NCI-H526 (cell line): ENCODE measurements around the gene VWA8.
"Not testable (repeated sequence)": the region's sequence is repeated elsewhere in the genome, so short reads cannot be mapped to it uniquely, and the experiment has no call there.

ENCODE experiments used
- DNase-seq, 2 experiments: peaks; one replicate each; lab custom pipeline; 2025; lab: John Stamatoyannopoulos, UW

The VWA8 gene

GRCh38 chr13:41682766-41683165 is 278.1 kb downstream of the VWA8 start:
- no peak for DNase-seq

GRCh38 chr13:41682001-41682400 is 278.9 kb downstream of the VWA8 start:
- no peak for DNase-seq

- DNase-seq = no peak
Observed at GRCh38 chr13:41681587-41681986, 279.3 kb downstream of the VWA8 start.

DNA sequence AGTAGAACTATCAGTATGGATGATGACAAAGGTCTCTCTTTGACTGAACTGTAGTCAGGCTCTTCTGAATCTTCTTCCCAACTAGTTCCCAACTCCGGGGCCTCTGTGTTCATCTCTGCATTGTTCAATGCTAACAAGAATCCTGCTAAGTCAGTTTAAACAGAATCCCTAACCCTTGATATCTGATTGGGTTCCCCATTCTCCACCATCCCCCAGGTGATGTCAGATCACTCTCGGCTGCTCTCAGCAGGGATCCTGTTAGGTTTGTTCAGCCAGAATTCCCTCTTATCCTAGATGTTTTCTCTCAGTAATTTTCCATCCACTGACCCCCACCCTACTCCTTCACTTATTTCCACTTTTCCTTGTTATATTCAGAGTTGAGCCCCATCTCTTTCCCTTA is 280.0 kb downstream of the VWA8 start:
- no peak for DNase-seq

GRCh38 chr13:41678848-41679247 is 282.1 kb downstream of the VWA8 start:
- no peak for DNase-seq

DNA sequence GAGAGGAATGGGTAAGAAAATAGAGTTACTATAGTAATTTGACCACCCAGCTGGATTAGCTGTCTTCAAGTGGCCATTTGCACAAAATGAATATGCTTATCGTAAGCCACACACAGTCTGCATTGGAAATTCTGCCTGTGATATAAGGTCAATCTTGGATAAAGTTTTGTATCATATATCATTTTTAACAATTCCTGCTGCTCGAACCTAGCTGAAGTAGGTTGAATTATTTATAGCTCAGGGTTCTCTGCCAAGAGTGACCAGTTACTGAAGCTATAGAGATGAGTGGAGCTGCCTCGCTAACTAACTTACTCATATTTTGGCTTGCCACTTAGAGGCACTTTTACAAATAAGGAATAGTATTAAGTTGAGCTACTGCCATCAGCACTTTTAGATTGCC is 282.7 kb downstream of the VWA8 start:
- no peak for DNase-seq

GRCh38 chr13:41675306-41675705 is 285.6 kb downstream of the VWA8 start:
- DNase-seq = no peak

DNA sequence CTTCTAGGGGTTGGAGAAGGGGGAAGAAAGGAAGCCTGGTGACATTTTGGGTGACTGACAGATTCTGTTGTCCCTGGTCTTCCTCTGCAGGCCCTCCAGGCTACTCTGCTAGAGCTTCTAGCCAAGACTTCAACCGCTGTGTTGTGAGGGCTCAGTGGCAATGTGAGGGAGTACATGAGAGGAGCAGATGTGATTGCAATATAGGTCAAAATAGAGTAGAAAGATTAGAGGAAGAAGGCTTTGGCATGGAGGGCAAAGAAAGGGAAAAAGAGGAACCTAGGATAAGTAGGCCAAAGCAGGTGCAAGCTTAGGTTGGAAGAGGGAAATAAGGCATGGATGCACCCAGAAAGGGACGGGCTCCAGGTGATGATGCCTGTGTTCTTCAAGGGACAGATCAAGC is 286.7 kb downstream of the VWA8 start:
- no peak for DNase-seq

DNA sequence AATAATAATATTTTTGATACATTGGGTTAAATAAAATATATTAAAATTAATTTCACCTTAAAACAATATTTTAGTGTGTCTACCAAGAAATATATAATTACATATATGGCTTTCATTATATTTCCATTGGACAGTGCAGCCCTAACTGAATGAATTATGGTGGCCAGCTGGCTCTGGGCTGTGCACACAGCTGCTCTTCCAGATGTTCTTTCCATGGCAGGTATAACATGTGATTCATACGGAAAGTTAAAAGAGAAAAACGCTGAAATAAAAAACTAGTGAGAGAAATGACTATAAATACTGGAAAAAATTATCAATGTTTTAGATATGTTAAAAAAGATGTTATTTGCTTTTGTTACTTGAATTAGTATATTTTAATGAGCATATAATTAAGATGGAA is 287.3 kb downstream of the VWA8 start:
- no peak for DNase-seq

- no peak for DNase-seq
Observed at GRCh38 chr13:41670873-41671443, 290.0 kb downstream of the VWA8 start.

GRCh38 chr13:41668130-41668757 is 292.7 kb downstream of the VWA8 start:
- peak; percentile 93 to 95 for DNase-seq

DNA sequence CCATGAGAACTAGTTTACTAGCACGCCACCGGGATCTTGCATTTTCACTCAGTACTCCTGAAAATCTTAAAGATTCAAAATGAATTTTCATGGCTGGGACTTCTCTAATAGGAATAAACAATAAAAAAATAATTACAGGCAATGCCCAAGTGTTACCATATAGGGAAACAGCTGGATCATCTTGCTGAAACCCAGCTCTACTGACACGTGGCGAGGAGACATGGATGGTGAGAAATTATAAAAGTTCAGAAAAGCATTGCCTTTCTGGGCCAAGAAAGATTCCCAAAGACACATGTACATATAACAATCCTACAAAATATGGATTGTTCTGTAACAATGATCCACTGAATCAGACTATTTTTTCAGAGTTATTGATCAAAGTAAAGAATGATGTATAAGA is 294.3 kb downstream of the VWA8 start:
- no peak for DNase-seq

DNA sequence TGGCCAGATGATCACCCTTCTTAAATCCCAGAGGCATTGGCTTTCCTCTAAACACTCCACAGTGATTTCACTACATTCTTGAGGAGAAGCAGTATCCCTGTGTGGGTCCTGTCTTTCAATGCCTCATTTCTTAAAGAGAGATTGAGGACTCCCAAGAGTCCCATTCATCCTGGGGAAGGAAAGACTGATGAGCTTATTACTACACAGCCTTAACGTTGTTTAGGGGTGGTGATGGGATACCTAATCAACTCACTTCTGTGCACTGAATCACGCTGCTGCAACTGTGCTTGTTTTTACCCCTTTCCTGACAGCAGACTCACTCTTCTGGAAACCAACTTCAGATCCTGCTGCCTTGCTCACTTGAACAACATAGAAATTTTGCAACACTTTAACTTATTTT is 300.5 kb downstream of the VWA8 start:
- no peak for DNase-seq

GRCh38 chr13:41658057-41658661 is 302.8 kb downstream of the VWA8 start:
- DNase-seq = no peak

DNA sequence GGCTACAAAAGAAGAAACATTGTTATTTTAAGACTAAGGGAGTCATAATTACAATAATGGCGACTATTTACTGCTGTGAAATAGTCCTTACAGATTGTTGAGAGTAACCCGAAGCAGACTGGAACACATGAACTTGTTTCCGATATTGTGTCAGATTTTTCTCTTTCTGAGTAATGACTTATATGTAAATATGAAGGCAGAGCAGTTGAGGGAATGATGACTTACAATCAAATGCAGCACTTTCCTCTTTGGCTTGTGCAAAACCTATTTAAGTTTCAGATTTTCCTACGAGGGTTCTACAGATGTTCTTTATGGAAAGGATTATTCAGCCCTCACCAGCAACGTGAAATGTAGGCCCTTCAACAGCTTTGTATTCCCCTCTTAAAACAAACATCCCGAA is 304.9 kb downstream of the VWA8 start:
- no peak for DNase-seq

- DNase-seq = no peak
Observed at GRCh38 chr13:41654796-41655195, 306.1 kb downstream of the VWA8 start.

DNA sequence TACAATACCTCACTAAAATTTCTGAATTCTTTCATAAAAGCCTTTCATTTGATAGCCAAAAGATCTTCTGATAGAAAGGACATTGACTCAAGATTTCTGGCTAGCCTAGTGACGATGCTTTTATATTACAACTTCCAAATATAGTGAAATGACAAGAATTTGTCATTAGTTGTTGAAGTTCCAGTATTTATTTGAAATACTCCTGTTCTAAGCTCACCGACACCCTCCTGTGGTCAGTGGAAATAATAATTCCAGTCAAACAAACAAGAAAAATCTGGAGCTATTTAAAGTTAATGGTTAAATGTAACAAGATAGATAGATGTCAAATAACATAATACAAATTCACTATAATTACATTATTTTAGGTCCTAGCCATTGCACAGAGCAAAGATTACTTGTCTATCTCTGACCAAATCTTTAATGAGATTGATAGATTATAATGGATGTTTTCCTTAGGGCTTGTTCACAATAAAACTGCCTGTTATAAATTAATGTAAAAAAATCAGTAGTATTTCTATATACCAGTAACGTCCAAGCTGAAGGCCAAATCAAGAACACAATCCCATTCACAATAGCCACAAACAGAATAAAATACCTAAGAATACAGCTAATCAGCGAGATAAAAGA is 308.1 kb downstream of the VWA8 start:
- peak in 1 of 2 experiments; percentile 58 for DNase-seq

- DNase-seq = no peak
Observed at GRCh38 chr13:41651413-41652058, 309.4 kb downstream of the VWA8 start.

GRCh38 chr13:41650706-41651105 is 310.2 kb downstream of the VWA8 start:
- no peak for DNase-seq

DNA sequence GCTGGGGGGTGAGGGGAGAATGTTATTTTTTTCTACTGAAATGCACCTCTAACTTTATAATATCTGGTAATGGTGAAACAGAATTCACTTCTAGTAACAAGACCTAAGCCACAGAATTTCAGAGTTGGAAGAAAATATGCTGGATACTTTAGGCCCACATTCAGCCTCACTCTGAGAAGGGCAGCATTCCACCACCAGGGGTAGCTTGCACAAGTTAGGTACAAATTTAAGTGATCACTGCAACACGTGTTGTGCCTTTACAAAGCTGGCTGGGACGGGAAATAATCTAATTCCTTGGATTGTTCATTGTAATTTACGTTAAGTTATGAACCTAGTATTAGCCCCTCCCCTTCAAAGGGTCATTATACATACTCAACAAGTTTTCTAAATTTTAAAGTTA is 311.2 kb downstream of the VWA8 start:
- peak in 1 of 2 experiments; percentile 10 for DNase-seq

- peak in 1 of 2 experiments; percentile 43 for DNase-seq
Observed at GRCh38 chr13:41648314-41648935, 312.5 kb downstream of the VWA8 start.

DNA sequence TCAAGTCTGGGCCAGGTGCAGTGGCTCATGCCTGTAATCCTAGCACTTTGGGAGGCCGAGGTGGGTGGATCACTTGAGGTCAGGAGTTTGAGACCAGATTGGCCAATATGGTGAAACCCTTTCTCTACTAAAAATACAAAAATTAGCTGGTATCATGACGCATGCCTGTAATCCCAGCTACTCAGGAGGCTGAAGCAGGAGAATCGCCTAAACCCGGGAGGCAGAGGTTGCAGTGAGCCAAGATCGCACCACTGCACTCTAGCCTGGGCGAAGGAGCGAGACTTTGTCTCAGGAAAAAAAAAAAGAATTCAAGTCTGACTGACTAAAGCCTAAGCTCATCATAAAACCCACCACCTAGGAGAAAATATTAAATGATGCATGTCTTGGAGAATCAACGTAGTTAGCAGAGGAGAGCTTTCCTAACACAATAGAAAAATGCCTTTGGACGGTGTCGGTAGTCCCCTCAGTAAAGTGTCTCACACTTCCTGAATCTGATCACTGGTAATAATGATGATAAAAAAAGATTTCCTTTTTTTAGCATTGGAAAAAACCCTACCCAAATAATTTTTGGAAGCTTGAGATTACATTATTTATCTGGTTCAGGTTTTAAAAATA is 313.1 kb downstream of the VWA8 start:
- not testable (repeated sequence) for DNase-seq
